HepG2 (cell line): ENCODE data around the gene GRB10.

Experiments used
- CBX5 ChIP-seq: sonication (generic); formaldehyde crosslinking; IDR thresholded peaks from 2 replicates; pipeline ENCODE4 v1.4.0; 2020; ENCODE audit warnings: missing genetic modification reagents, borderline replicate concordance
- ESRRA ChIP-seq: sonication (generic); formaldehyde crosslinking; IDR thresholded peaks from 2 replicates; pipeline ENCODE4 v1.5.1; 2020; ENCODE audit warnings: mild to moderate bottlenecking, low read depth, missing genetic modification reagents
- ZNF790 ChIP-seq: sonication (generic); formaldehyde crosslinking; IDR thresholded peaks from 2 replicates; pipeline ENCODE4 v1.8.0; 2022; ENCODE audit warnings: missing genetic modification reagents, mild to moderate bottlenecking, borderline replicate concordance

DNA sequence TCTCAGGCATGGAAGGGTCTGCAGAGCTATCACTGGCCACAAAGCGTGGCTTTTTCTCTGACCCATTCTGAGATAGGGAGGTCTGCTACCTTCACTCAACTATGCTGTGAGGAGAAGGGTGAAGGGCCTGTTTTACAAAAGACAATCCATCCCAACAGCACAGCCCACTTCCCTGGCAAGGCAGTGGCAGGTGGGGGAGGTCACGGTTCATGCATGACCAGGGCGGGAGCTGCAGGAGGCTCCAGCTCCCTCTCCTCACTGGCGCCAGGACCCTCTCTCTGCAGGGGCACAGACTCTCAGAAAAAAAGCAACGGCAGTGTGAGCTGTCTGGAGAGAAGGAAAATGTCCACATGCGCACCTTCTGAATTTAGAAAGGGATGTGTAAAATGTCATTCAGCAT is 28.5 kb downstream of the GRB10 start:
- TF ChIP-seq ZNF790 (CRISPR knock-in tag), result no peak
- TF ChIP-seq CBX5, result no peak
- TF ChIP-seq ESRRA (CRISPR knock-in tag), result no peak
